Upper lobe of right lung (tissue), 1 donor: ENCODE data around the gene ZSCAN2. TPM values are rescaled to one million over a fixed set of nuclear protein-coding genes. Genes with fewer than 3 reads are reported as not detected.

ENCODE experiments used
- ATAC-seq: fragments of 200-7000 bp; cut with Tn5 transposase; one replicate; pipeline ENCODE4 v1.9.1; 2020; ENCODE audit warnings: mild to moderate bottlenecking, moderate library complexity
- DNase-seq: peaks from one replicate; pipeline ENCODE4 v3.0.0-alpha.2; 2020
- H3K27ac ChIP-seq: fragments of 200-600 bp; one replicate; pipeline ENCODE4 v1.8.0; 2022
- H3K27me3 ChIP-seq: fragments of 200-600 bp; one replicate; pipeline ENCODE4 v1.8.0; 2022; ENCODE audit warnings: mild to moderate bottlenecking
- H3K36me3 ChIP-seq: fragments of 200-600 bp; one replicate; pipeline ENCODE4 v1.8.0; 2022
- H3K4me1 ChIP-seq: fragments of 200-600 bp; one replicate; pipeline ENCODE4 v1.8.0; 2022
- H3K4me3 ChIP-seq: fragments of 200-600 bp; one replicate; pipeline ENCODE4 v1.8.0; 2022; ENCODE audit warnings: mild to moderate bottlenecking
- H3K9me3 ChIP-seq: fragments of 200-600 bp; one replicate; pipeline ENCODE4 v1.8.0; 2022
- intact Hi-C: fragments of 100-400 bp; cut with DNase I; formaldehyde crosslinking; loops from one replicate; pipeline ENCODE4 v1.11.0; 2022
- total RNA-seq: library from RNA; stranded (reverse); fragmentation: NEBNext Ultra II Directional; extraction: Animal tissue kit (Norgen Biotek cat#: 25700); gene quantifications from one replicate; pipeline ENCODE4 v1.2.1, GENCODE V29; 2021
- TF ChIP-seq, protein P1 (sequence below): fragments of 200-600 bp; IDR thresholded peaks from one replicate; pipeline ENCODE4 v1.8.0; 2022; ENCODE audit warnings: antibody characterized with exemption
- donor health status: DM: no; HTN: yes; CAD: no; lungs with severe emphysema.

Gene ZSCAN2
- total RNA-seq, 1 donor from 2014 or later: 5.8 TPM

DNA sequence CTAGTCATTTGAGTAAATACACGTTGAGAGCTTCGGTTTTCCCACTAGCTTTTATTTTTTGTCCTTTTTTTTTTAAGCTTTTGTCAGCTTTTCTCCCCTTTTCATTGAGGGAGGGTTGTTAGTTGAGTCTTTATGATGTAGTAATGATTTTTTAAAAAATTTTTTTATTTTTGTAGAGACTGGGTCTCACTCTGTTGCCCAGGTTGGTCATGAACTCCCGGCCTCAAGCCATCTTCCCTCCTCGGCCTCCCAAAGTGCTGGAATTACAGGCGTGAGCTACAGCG, 688 bp downstream of the ZSCAN2 start:
- Histone ChIP-seq H3K27me3 (no peaks in the 10 kb centered on the region), H3K36me3 (peaks cover under 1% of the 10 kb centered on the region), H3K9me3 (no peaks in the 10 kb centered on the region), H3K4me1 (peaks cover 13% of the 10 kb centered on the region), H3K27ac (no peak overlapping the region), H3K4me3 (peak overlapping the region; percentile 93)
- TF ChIP-seq, protein P1, sequence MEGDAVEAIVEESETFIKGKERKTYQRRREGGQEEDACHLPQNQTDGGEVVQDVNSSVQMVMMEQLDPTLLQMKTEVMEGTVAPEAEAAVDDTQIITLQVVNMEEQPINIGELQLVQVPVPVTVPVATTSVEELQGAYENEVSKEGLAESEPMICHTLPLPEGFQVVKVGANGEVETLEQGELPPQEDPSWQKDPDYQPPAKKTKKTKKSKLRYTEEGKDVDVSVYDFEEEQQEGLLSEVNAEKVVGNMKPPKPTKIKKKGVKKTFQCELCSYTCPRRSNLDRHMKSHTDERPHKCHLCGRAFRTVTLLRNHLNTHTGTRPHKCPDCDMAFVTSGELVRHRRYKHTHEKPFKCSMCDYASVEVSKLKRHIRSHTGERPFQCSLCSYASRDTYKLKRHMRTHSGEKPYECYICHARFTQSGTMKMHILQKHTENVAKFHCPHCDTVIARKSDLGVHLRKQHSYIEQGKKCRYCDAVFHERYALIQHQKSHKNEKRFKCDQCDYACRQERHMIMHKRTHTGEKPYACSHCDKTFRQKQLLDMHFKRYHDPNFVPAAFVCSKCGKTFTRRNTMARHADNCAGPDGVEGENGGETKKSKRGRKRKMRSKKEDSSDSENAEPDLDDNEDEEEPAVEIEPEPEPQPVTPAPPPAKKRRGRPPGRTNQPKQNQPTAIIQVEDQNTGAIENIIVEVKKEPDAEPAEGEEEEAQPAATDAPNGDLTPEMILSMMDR: no peak
- intact Hi-C loops: no loop called here
- ATAC-seq (no peak), DNase-seq (no peak)

DNA sequence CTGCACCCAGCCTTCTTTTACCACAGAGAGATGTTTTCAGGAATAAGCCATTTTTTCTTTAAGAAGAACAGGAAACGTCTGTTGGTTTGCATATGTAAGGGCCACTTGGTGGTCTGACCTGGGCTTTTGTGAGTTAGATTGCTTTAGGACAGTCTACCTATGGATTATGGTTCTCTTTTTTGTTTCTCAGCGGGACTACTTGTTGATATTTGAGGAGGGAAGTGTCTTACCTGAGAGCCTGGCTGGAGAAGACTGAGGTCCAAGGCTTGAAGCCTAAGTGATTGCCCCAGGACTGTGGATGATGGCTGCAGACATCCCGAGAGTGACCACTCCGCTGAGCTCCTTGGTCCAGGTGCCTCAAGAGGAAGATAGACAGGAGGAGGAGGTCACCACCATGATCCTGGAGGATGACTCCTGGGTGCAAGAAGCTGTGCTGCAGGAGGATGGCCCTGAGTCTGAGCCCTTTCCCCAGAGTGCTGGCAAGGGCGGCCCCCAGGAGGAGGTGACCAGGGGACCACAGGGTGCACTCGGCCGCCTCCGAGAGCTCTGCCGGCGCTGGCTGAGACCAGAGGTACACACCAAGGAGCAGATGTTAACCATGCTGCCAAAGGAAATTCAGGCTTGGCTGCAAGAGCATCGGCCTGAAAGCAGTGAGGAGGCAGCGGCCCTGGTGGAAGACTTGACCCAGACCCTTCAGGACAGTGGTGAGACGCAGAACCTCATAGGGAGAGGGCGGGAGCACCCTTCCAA, 3.0 kb downstream of the ZSCAN2 start:
- peaks cover 5% of the 10 kb centered on the region for H3K36me3 ChIP-seq
- H3K4me3 ChIP-seq: no peak overlapping the region
- TF ChIP-seq, protein P1: no peak
- peaks cover 9% of the 10 kb centered on the region for H3K4me1 ChIP-seq
- no peaks in the 10 kb centered on the region for H3K9me3 ChIP-seq
- H3K27me3 ChIP-seq: no peaks in the 10 kb centered on the region
- intact Hi-C loops: no loop called here
- no peak overlapping the region for H3K27ac ChIP-seq
- DNase-seq (no peak), ATAC-seq (no peak)

DNA sequence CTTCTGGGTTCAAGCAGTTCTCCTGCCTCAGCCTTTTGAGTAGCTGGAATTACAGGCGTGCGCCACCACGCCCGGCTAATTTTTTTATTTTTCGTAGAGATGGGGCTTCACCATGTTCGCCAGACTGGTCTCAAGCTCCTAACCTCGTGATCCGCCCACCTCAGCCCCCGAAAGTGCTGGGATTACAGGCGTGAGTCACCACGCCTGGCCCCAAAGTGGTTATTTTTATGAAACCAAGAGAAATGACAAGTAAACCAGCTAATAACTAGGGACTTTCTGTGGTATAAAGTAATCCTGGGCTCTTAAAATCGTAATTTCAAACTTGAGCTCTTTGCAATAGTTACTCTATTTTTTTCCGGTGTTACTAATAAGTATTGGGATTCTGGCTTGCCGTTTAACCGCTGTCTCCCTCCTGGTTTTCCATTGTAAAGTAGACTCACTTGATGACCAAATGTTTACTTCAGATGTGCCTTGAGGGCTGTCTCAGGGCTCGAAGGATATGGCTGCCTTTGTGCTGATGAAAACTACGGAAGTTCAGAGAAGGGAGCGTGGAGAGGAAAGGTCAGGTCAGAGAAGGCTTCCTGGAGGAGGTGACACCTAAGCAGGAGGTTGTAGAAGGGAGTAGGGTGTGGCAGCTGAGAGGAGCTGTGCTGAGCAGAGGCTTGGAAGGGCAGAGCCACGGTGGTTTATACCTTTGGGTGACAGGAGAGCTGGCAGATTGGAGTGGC, 4.2 kb downstream of the ZSCAN2 start:
- no peak for DNase-seq

DNA sequence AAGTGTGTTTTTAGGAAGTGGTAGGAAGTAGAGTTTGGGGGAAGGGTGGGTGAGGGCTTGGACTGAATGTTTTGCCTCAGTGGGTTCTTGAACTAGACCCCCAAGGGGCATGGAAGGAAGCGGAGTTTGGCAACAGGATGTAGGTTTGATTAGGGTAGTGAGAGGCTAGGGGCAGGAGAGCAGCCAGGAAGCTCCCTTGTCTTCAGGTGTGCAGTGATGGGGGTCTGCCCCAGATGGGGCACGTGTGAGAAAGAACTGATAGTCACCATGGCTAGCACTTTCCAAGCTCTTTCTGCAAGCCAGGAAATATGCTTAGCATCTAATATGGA, 4.7 kb downstream of the ZSCAN2 start:
- intact Hi-C loops: no loop called here
- no peak overlapping the region for H3K27ac ChIP-seq
- no peak for DNase-seq

More for the DNA sequence above, 4.2 kb downstream of the ZSCAN2 start:
- intact Hi-C loops: no loop called here
- Histone ChIP-seq H3K4me1 (no peaks in the 10 kb centered on the region), H3K27me3 (no peaks in the 10 kb centered on the region), H3K9me3 (no peaks in the 10 kb centered on the region), H3K27ac (no peak overlapping the region), H3K36me3 (peaks cover 5% of the 10 kb centered on the region), H3K4me3 (no peak overlapping the region)
- TF ChIP-seq, protein P1: no peak
- no peak for ATAC-seq

DNA sequence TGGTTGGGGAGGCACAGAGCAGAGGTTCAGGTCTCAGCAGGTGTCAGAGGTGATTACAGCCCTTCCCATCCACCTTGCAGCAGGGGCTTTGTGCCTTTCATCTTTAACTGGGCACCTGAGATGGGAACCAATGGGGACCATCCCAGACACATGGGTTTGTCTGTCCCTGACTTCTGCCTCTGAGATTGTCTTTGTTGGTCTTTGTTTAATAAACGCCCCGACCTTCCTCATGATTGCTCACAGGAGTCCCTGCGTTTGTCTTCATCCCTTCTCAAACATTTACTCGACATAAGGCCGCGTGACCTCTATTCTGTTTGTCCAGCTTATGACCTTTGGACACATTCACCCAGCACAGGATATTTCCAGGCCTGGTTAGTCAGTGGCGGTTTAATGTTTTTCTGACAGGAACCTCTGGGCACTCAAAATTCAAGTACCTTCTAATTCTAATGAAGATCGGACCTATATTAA, 5.9 kb downstream of the ZSCAN2 start:
- DNase-seq (no peak), ATAC-seq (no peak)
- no peaks in the 10 kb centered on the region for H3K9me3 ChIP-seq
- H3K4me3 ChIP-seq: no peak overlapping the region
- TF ChIP-seq, protein P1: no peak
- no peaks in the 10 kb centered on the region for H3K27me3 ChIP-seq
- H3K36me3 ChIP-seq: peaks cover 5% of the 10 kb centered on the region
- intact Hi-C loops: no loop called here
- no peak overlapping the region for H3K27ac ChIP-seq
- H3K4me1 ChIP-seq: no peaks in the 10 kb centered on the region

More for the DNA sequence above, 4.7 kb downstream of the ZSCAN2 start:
- H3K4me1 ChIP-seq: no peaks in the 10 kb centered on the region
- ATAC-seq: no peak
- TF ChIP-seq, protein P1: no peak
- H3K27me3 ChIP-seq: no peaks in the 10 kb centered on the region
- no peak overlapping the region for H3K4me3 ChIP-seq
- H3K9me3 ChIP-seq: no peaks in the 10 kb centered on the region
- H3K36me3 ChIP-seq: peaks cover 5% of the 10 kb centered on the region
